ENCODE data around the gene MAU2.

Gene MAU2

DNA sequence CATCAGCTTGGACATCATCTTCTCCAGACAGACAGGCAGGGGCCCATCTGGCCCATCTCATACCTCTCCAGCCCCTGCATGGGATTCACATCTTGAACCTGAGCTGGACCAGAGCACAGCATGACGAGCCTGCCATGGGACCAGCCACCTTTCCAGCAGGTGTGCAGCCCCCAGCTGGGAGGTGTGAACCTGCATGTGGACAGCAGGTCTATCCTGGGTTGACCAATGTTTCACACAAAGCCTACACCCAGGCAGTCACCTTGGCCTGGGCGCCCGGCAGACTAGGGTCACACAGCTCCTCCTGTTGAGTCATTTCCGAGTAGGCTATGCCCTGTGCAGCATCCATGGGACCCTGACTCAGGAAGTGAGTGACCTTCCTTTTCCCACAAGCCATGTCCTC lies 41.4 kb downstream of the MAU2 start:
- Histone ChIP-seq H3K4me3 (ENCODE audit: low read length, poor library complexity, severe bottlenecking) (no peak overlapping the region), H3K9ac (ENCODE audit: low read depth, low read length, poor library complexity, severe bottlenecking) (no peak overlapping the region), H3K4me1 (ENCODE audit: insufficient read depth, low read length, poor library complexity, severe bottlenecking) (peaks cover 6% of the 10 kb centered on the region), H3K79me2 (ENCODE audit: insufficient read depth, low read length) (no peaks in the 10 kb centered on the region), H3K4me2 (ENCODE audit: low read depth, low read length, poor library complexity, severe bottlenecking) (no peak overlapping the region), H3F3A (ENCODE audit: low read depth) (0 out of 2 replicates have a peak, but pooled peaks cover 2% of the 10 kb centered on the region), H3K36me3 (ENCODE audit: insufficient read depth, low read length) (no peaks in the 10 kb centered on the region), H4K20me1 (ENCODE audit: insufficient read depth, low read length, poor library complexity, severe bottlenecking) (no peaks in the 10 kb centered on the region), H2AFZ (ENCODE audit: low read length) (no peak overlapping the region), H3K9me2 (replicated peaks; ENCODE audit: low read depth, low read length) (no peaks in the 10 kb centered on the region), H3K9me3 (ENCODE audit: insufficient read depth, low read depth, low read length) (no peaks in the 10 kb centered on the region), H3K27me3 (ENCODE audit: insufficient read depth, low read length, poor library complexity, severe bottlenecking) (no peaks in the 10 kb centered on the region)
- TF ChIP-seq, protein P1, sequence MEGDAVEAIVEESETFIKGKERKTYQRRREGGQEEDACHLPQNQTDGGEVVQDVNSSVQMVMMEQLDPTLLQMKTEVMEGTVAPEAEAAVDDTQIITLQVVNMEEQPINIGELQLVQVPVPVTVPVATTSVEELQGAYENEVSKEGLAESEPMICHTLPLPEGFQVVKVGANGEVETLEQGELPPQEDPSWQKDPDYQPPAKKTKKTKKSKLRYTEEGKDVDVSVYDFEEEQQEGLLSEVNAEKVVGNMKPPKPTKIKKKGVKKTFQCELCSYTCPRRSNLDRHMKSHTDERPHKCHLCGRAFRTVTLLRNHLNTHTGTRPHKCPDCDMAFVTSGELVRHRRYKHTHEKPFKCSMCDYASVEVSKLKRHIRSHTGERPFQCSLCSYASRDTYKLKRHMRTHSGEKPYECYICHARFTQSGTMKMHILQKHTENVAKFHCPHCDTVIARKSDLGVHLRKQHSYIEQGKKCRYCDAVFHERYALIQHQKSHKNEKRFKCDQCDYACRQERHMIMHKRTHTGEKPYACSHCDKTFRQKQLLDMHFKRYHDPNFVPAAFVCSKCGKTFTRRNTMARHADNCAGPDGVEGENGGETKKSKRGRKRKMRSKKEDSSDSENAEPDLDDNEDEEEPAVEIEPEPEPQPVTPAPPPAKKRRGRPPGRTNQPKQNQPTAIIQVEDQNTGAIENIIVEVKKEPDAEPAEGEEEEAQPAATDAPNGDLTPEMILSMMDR (conservative IDR thresholded peaks at IDR 0.05; ENCODE audit: low read length): no peak
- no peak for TF ChIP-seq EZH2phosphoT487 (IDR thresholded peaks at IDR 0.05; ENCODE audit: borderline replicate concordance)

DNA sequence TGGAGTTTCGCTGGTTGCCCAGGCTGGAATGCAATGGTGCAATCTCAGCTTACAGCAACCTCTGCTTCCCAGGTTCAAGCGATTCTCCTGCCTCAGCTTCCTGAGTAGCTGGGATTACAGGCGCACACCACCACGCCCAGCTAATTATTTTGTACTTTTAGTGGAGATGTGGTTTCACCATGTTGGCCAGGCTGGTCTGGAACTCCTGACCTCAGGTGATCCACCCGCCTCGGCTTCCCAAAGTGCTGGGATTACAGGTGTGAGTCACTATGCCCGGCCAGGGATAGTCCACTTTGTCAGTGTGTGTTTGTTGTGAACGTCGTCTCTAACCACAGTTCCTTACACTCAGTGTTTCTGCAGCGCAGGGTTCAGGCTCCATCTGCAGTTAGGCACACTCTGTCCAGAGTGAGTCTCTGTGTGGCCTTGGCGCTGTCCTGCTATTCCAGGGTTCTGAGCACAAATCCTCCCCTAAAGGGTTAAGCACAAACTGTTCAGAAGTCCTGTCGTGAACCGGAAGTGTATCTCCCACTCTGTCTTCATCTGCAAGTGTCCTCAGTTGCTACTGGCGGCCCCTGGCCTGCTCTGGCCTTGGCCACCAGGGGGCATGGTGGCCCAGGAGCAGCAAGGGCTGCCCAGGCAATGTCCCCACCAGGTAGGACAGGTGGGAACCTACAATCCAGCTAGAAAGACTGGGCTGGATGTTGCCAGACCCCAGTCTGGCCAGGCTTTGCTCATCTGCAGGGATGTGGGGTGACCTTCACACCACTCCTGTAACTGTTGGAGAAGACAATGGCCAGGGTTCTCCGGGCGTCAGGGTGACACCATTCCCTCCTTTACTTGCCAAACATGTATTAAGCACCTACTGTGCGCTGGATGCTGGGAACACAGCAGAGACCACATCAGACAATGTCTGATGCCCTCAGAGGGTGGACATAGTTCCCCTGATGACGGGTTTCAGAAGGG lies 46.1 kb downstream of the MAU2 start:
- Histone ChIP-seq H3K4me3 (ENCODE audit: low read length, poor library complexity, severe bottlenecking) (peak overlapping the region; percentile 39), H4K20me1 (ENCODE audit: insufficient read depth, low read length, poor library complexity, severe bottlenecking) (no peaks in the 10 kb centered on the region), H3F3A (ENCODE audit: low read depth) (0 out of 2 replicates have a peak, but pooled peaks cover 2% of the 10 kb centered on the region), H3K27me3 (ENCODE audit: insufficient read depth, low read length, poor library complexity, severe bottlenecking) (no peaks in the 10 kb centered on the region), H2AFZ (ENCODE audit: low read length) (peak overlapping the region; percentile 85), H3K4me1 (ENCODE audit: insufficient read depth, low read length, poor library complexity, severe bottlenecking) (peaks cover 3% of the 10 kb centered on the region), H3K79me2 (ENCODE audit: insufficient read depth, low read length) (no peaks in the 10 kb centered on the region), H3K9me2 (replicated peaks; ENCODE audit: low read depth, low read length) (no peaks in the 10 kb centered on the region), H3K9ac (ENCODE audit: low read depth, low read length, poor library complexity, severe bottlenecking) (peak overlapping the region; percentile 46), H3K4me2 (ENCODE audit: low read depth, low read length, poor library complexity, severe bottlenecking) (peak overlapping the region; percentile 52), H3K9me3 (ENCODE audit: insufficient read depth, low read depth, low read length) (no peaks in the 10 kb centered on the region), H3K36me3 (ENCODE audit: insufficient read depth, low read length) (no peaks in the 10 kb centered on the region)
- TF ChIP-seq, protein P1 (conservative IDR thresholded peaks at IDR 0.05; ENCODE audit: low read length): peak; percentile 98
- no peak for TF ChIP-seq EZH2phosphoT487 (IDR thresholded peaks at IDR 0.05; ENCODE audit: borderline replicate concordance)

DNA sequence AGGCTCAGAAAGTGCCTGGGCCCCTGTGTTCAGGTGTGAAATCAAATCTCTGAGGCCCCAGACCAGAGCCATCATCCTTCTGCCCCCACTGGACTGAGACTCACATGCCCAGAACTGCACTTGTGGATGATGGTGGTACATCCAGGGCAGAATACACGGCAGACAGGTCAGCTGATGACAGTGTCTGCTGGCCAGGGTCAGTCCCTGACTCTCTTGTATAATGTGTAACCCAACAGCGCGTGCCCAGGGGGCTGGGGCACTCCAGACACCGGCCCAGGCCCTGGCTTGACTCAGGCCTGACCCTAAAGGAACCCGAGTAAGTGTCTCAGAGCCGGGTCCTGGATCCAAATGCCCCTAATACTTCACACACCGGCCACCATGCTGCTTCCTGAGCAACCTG lies 47.5 kb downstream of the MAU2 start:
- Histone ChIP-seq H2AFZ (ENCODE audit: low read length) (no peak overlapping the region), H3K4me2 (ENCODE audit: low read depth, low read length, poor library complexity, severe bottlenecking) (no peak overlapping the region), H3K27me3 (ENCODE audit: insufficient read depth, low read length, poor library complexity, severe bottlenecking) (no peaks in the 10 kb centered on the region), H3F3A (ENCODE audit: low read depth) (0 out of 2 replicates have a peak, but pooled peaks cover 2% of the 10 kb centered on the region), H3K36me3 (ENCODE audit: insufficient read depth, low read length) (no peaks in the 10 kb centered on the region), H3K4me1 (ENCODE audit: insufficient read depth, low read length, poor library complexity, severe bottlenecking) (peaks cover 10% of the 10 kb centered on the region), H4K20me1 (ENCODE audit: insufficient read depth, low read length, poor library complexity, severe bottlenecking) (no peaks in the 10 kb centered on the region), H3K9ac (ENCODE audit: low read depth, low read length, poor library complexity, severe bottlenecking) (no peak overlapping the region), H3K4me3 (ENCODE audit: low read length, poor library complexity, severe bottlenecking) (no peak overlapping the region), H3K9me3 (ENCODE audit: insufficient read depth, low read depth, low read length) (no peaks in the 10 kb centered on the region), H3K79me2 (ENCODE audit: insufficient read depth, low read length) (no peaks in the 10 kb centered on the region), H3K9me2 (replicated peaks; ENCODE audit: low read depth, low read length) (no peaks in the 10 kb centered on the region)
- no peak for TF ChIP-seq EZH2phosphoT487 (IDR thresholded peaks at IDR 0.05; ENCODE audit: borderline replicate concordance)
- TF ChIP-seq, protein P1 (conservative IDR thresholded peaks at IDR 0.05; ENCODE audit: low read length): no peak

Data from Loucy (cell line).